DOHH2 (cell line): Measurements from ENCODE around the gene PPRC1.

Experiments used
- EZH2phosphoT487 ChIP-seq: fragments of 200-600 bp; sonication (generic); IDR thresholded peaks from 2 replicates; pipeline ENCODE4 v1.6.1; 2017; ENCODE audit warnings: borderline replicate concordance, mild to moderate bottlenecking, antibody characterized with exemption, low read length, moderate library complexity, mixed read lengths
- TF ChIP-seq, protein P1 (sequence below): fragments of 200-600 bp; sonication (generic); IDR thresholded peaks from one replicate; pipeline ENCODE4 v1.5.1; 2014; ENCODE audit warnings: antibody characterized with exemption, mild to moderate bottlenecking, low read depth, low read length; ENCODE audit not compliant: poor library complexity, severe bottlenecking

DNA sequence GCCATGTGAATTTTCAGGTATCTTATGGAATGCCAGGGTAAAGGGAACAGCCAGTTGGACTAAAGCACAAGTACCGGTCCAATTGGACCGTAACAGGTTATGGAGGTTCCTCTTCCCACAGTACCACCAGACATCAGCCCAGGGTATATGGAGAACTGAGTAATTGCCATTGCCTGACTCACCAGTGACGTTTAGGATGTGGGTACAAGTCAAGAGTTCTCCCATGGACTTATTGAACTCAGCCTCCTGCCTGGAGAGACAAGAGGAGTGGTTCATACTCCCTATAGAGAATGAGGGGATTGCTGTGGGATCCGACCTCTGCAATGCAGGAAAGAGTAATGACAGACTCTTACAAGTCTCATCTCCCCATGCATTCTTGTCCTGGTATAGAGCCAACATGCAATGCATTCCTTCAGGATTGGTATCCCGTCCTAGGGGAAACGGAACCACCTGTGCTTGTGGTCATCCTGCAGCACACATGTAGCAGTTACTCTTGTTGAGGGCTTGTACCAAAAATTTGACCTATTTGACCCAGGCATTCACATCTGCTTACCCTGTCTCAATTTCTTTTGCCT lies 62.5 kb downstream of the PPRC1 start:
- TF ChIP-seq, protein P1, sequence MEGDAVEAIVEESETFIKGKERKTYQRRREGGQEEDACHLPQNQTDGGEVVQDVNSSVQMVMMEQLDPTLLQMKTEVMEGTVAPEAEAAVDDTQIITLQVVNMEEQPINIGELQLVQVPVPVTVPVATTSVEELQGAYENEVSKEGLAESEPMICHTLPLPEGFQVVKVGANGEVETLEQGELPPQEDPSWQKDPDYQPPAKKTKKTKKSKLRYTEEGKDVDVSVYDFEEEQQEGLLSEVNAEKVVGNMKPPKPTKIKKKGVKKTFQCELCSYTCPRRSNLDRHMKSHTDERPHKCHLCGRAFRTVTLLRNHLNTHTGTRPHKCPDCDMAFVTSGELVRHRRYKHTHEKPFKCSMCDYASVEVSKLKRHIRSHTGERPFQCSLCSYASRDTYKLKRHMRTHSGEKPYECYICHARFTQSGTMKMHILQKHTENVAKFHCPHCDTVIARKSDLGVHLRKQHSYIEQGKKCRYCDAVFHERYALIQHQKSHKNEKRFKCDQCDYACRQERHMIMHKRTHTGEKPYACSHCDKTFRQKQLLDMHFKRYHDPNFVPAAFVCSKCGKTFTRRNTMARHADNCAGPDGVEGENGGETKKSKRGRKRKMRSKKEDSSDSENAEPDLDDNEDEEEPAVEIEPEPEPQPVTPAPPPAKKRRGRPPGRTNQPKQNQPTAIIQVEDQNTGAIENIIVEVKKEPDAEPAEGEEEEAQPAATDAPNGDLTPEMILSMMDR, result no peak
- TF ChIP-seq EZH2phosphoT487, result no peak
